ENCODE data around the gene FGD3.

DNA sequence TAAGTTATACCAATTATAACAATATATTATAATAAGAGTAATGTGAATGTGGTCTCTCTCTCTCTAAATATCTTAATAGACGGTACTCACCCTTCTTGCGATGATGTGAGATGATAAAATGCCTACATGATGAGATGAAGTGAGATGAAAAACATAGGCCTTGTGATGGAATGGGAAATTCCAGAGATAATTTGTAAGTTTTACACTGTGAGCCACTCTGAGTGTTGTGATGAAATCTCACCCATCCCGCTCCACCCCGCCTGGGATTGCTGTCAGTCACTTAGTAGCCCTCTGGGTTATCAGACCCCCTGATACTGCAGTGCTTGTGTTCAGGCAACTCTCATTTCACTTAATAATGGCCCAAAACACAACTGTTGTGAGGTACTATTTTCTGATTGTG, 121.6 kb downstream of the FGD3 start:
- TF ChIP-seq EZH2 (IDR thresholded peaks at IDR 0.05; ENCODE audit: insufficient read depth, poor library complexity, severe bottlenecking) (no peak), EZH2phosphoT487 (IDR thresholded peaks at IDR 0.05; ENCODE audit: insufficient read depth, low read depth) (no peak)
